GM03348 (cell line): Measurements from ENCODE around the gene SSTR4.
"Not testable (repeated sequence)": the region's sequence is repeated elsewhere in the genome, so short reads cannot be mapped to it uniquely, and the experiment has no call there.

Experiments used
- DNase-seq: peaks from one replicate; pipeline ENCODE4 v3.0.0; 2012; ENCODE audit warnings: low spot score

Gene SSTR4

GRCh38 chr20:23018432-23018831 lies 16.7 kb upstream of the SSTR4 start:
- DNase-seq = no peak

- no peak for DNase-seq
Measured at GRCh38 chr20:23018941-23019340, 16.2 kb upstream of the SSTR4 start.

GRCh38 chr20:23019403-23019802 lies 15.7 kb upstream of the SSTR4 start:
- no peak for DNase-seq

- DNase-seq = no peak
Measured at GRCh38 chr20:23020230-23021018, 14.7 kb upstream of the SSTR4 start.

- no peak for DNase-seq
Measured at GRCh38 chr20:23021541-23021940, 13.6 kb upstream of the SSTR4 start.

- no peak for DNase-seq
Measured at GRCh38 chr20:23021951-23022350, 13.2 kb upstream of the SSTR4 start.

- no peak for DNase-seq
Measured at GRCh38 chr20:23022849-23023248, 12.3 kb upstream of the SSTR4 start.

GRCh38 chr20:23023621-23024177 lies 11.4 kb upstream of the SSTR4 start:
- DNase-seq = no peak

GRCh38 chr20:23024701-23025100 lies 10.4 kb upstream of the SSTR4 start:
- DNase-seq = no peak

GRCh38 chr20:23025503-23025902 lies 9.6 kb upstream of the SSTR4 start:
- DNase-seq = not testable (repeated sequence)

- no peak for DNase-seq
Measured at GRCh38 chr20:23027721-23028120, 7.4 kb upstream of the SSTR4 start.

- no peak for DNase-seq
Measured at GRCh38 chr20:23028392-23028791, 6.7 kb upstream of the SSTR4 start.

- DNase-seq = no peak
Measured at GRCh38 chr20:23029324-23029723, 5.8 kb upstream of the SSTR4 start.

- DNase-seq = no peak
Measured at GRCh38 chr20:23031346-23031745, 3.8 kb upstream of the SSTR4 start.

GRCh38 chr20:23032056-23032749 lies 2.9 kb upstream of the SSTR4 start:
- DNase-seq = no peak

GRCh38 chr20:23032750-23033078 lies 2.4 kb upstream of the SSTR4 start:
- no peak for DNase-seq

GRCh38 chr20:23033918-23034317 lies 1.2 kb upstream of the SSTR4 start:
- no peak for DNase-seq

- DNase-seq = no peak
Measured at GRCh38 chr20:23035731-23036130, 619 bp downstream of the SSTR4 start.

- DNase-seq = no peak
Measured at GRCh38 chr20:23036371-23036770, 1.3 kb downstream of the SSTR4 start.

- DNase-seq = no peak
Measured at GRCh38 chr20:23037017-23037481, 1.9 kb downstream of the SSTR4 start.

- no peak for DNase-seq
Measured at GRCh38 chr20:23039136-23039875, 4.2 kb downstream of the SSTR4 start.

- no peak for DNase-seq
Measured at GRCh38 chr20:23039885-23040508, 4.9 kb downstream of the SSTR4 start.
